Measurements from ENCODE around the gene NUDT13. TPM values are rescaled to one million over a fixed set of nuclear protein-coding genes. Genes with fewer than 3 reads are reported as not detected.

Gene NUDT13
- total RNA-seq, 1 experiment from 2014 or later: 1.8 TPM

DNA sequence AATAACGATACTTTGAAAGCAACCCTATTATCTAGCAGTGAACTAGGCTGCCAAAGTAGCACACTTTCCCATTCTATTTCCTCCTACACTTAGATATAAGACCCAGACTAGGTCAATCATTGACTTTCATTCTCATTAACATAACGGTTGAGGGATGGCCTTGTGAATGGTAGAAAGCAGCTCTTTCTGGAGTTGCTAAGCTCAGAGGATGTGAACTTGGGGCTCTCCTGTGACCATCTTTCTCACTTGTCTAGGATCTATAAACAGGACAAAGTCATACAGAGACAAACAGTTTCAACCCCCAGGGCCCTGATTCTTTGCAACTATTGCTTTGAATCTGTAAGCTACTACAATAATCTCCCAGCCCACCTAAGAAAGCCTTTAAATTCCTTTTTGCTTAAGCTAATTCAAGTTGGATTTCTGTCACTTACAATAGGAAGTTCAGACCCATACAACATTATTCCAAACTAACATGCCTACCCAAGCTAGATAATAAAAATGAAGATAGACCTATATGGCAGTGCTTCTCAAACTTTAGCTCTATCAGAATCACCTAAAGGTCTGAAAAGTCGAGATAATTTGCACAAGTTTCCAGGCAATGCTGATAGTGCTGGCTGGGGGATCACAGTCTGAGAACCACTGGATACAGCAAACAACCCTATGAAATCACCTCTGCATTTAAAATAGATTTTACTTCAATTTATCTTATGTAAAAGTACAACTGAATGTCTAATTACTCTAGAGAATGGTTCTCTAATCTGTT is 30.3 kb upstream of the NUDT13 start:
- Mint-ChIP-seq H3K27ac (ENCODE audit: low read depth, unreplicated experiment) (no peak overlapping the region), H3K4me1 (ENCODE audit: insufficient read depth, unreplicated experiment) (peaks cover 19% of the 10 kb centered on the region), H3K27me3 (ENCODE audit: insufficient read depth, unreplicated experiment) (no peaks in the 10 kb centered on the region), H3K9me3 (ENCODE audit: unreplicated experiment) (no peaks in the 10 kb centered on the region), H3K36me3 (ENCODE audit: insufficient read depth, unreplicated experiment) (no peaks in the 10 kb centered on the region), H3K4me3 (ENCODE audit: unreplicated experiment) (no peak overlapping the region)
- ChIA-PET CTCF (interaction anchor here (1.3 to 3.0 kb wide), 2 partner anchors 16 to 18 kb away, joined by 4 to 7 read pairs; no protein-coding TSS in a partner anchor), POLR2A (interaction anchor here (0.6 to 2.4 kb wide), 4 partner anchors 12 to 64 kb away, joined by 3 to 8 read pairs (median 4); partner anchors contain the start of gene NUDT13)
- no TSS peak for BruUV-seq (replicated peaks)
- TF ChIP-seq, protein P1, sequence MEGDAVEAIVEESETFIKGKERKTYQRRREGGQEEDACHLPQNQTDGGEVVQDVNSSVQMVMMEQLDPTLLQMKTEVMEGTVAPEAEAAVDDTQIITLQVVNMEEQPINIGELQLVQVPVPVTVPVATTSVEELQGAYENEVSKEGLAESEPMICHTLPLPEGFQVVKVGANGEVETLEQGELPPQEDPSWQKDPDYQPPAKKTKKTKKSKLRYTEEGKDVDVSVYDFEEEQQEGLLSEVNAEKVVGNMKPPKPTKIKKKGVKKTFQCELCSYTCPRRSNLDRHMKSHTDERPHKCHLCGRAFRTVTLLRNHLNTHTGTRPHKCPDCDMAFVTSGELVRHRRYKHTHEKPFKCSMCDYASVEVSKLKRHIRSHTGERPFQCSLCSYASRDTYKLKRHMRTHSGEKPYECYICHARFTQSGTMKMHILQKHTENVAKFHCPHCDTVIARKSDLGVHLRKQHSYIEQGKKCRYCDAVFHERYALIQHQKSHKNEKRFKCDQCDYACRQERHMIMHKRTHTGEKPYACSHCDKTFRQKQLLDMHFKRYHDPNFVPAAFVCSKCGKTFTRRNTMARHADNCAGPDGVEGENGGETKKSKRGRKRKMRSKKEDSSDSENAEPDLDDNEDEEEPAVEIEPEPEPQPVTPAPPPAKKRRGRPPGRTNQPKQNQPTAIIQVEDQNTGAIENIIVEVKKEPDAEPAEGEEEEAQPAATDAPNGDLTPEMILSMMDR (IDR thresholded peaks at IDR 0.05; ENCODE audit: unreplicated experiment): no peak
- intact Hi-C loops (cut with micrococcal nuclease): no loop called here
- no peak for DNase-seq (ENCODE audit: unreplicated experiment)

DNA sequence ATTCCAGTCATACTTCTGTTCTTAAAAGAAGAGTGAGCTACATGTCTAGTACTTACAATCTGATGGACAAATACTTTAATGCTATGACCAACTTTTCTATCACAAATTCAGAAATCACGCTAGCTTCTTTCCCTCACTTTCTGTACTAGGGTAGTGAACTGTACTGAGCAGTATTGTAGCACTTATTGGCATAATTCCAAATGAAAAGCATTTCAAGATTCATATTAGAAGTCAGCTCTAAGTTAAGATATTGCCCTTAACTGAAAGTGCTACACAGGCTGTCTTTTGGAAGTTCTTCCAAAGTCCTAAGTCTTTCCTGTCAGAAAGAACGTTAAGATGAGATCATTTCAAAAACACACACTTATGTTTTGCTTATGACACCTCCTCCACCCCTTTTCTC is 27.0 kb upstream of the NUDT13 start:
- BruUV-seq (replicated peaks): no TSS peak
- DNase-seq (ENCODE audit: unreplicated experiment): no peak
- intact Hi-C loops (cut with micrococcal nuclease): no loop called here
- peak overlapping the region; percentile 41 for H3K27ac Mint-ChIP-seq (ENCODE audit: low read depth, unreplicated experiment)
- H3K27me3 Mint-ChIP-seq (ENCODE audit: insufficient read depth, unreplicated experiment): no peaks in the 10 kb centered on the region
- peaks cover 18% of the 10 kb centered on the region for H3K4me1 Mint-ChIP-seq (ENCODE audit: insufficient read depth, unreplicated experiment)
- ChIA-PET POLR2A (interaction anchor here (0.5 to 3.6 kb wide), 3 partner anchors 9 to 24 kb away, joined by 6 to 37 read pairs (median 6); partner anchors contain the start of gene P4HA1), CTCF (interaction anchor here (2.0 kb wide), 1 partner anchor 22 kb away, joined by 4 read pairs; no protein-coding TSS in a partner anchor)
- H3K9me3 Mint-ChIP-seq (ENCODE audit: unreplicated experiment): no peaks in the 10 kb centered on the region
- H3K36me3 Mint-ChIP-seq (ENCODE audit: insufficient read depth, unreplicated experiment): peaks cover 9% of the 10 kb centered on the region
- TF ChIP-seq, protein P1 (IDR thresholded peaks at IDR 0.05; ENCODE audit: unreplicated experiment): no peak
- H3K4me3 Mint-ChIP-seq (ENCODE audit: unreplicated experiment): no peak overlapping the region

DNA sequence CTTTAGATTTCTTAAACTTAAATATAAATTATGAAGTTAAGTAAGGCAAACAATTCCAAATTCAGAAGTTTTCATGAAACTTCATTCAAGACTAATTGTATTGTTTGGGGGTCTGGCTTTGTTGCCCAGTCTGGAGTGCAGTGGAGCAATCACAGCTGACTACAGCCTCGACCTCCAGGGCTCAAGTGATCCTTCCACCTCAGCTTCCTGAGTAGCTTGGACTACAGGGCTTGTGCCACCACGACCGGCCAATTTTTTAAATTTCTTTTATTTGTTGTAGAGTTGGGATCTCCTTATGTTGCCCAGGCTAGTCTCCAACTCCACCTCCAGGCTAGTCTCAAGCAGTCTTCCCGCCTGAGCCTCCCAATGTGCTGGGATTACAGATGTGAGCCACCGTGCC is 26.0 kb upstream of the NUDT13 start:
- TF ChIP-seq, protein P1 (IDR thresholded peaks at IDR 0.05; ENCODE audit: unreplicated experiment): no peak
- ChIA-PET CTCF (interaction anchor here (0.6 to 2.0 kb wide), 3 partner anchors 11 to 23 kb away, joined by 3 to 4 read pairs (median 4); no protein-coding TSS in a partner anchor), POLR2A (interaction anchor here (0.6 to 3.6 kb wide), 3 partner anchors 8 to 11 kb away, joined by 5 to 37 read pairs (median 6); partner anchors contain the start of gene P4HA1)
- Mint-ChIP-seq H3K4me3 (ENCODE audit: unreplicated experiment) (no peak overlapping the region), H3K27me3 (ENCODE audit: insufficient read depth, unreplicated experiment) (no peaks in the 10 kb centered on the region), H3K9me3 (ENCODE audit: unreplicated experiment) (no peaks in the 10 kb centered on the region), H3K36me3 (ENCODE audit: insufficient read depth, unreplicated experiment) (peaks cover 9% of the 10 kb centered on the region), H3K4me1 (ENCODE audit: insufficient read depth, unreplicated experiment) (peaks cover 22% of the 10 kb centered on the region), H3K27ac (ENCODE audit: low read depth, unreplicated experiment) (no peak overlapping the region)
- no TSS peak for BruUV-seq (replicated peaks)
- DNase-seq (ENCODE audit: unreplicated experiment): no peak
- intact Hi-C loops (cut with micrococcal nuclease): no loop called here

DNA sequence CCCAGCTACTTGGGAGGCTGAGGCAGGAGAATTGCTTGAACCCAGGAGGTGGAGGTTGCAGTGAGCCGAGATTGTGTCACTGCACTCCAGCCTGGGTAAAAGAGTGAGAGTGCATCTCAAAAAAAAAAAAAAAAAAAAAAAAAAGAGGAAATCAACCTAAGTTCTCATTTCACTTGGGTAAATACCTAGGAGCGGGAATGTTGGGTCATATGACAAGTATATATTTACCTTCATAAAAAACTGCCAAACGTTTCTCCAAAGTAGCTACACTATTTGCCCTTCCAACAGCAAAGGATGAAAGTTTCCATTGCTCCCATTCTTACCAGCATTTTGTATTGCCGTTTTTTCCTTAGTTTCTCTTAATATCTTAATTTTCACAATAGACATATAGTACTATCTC is 23.4 kb upstream of the NUDT13 start:
- intact Hi-C loops (cut with micrococcal nuclease): no loop called here
- CTCF ChIA-PET: interaction anchor here (0.6 kb wide), 1 partner anchor 9 kb away, joined by 3 read pairs; no protein-coding TSS in a partner anchor
- H3K4me3 Mint-ChIP-seq (ENCODE audit: unreplicated experiment): no peak overlapping the region

More for the DNA sequence above, 23.4 kb upstream of the NUDT13 start:
- no peaks in the 10 kb centered on the region for H3K27me3 Mint-ChIP-seq (ENCODE audit: insufficient read depth, unreplicated experiment)
- BruUV-seq (replicated peaks): no TSS peak
- TF ChIP-seq, protein P1 (IDR thresholded peaks at IDR 0.05; ENCODE audit: unreplicated experiment): no peak
- no peak overlapping the region for H3K27ac Mint-ChIP-seq (ENCODE audit: low read depth, unreplicated experiment)
- POLR2A ChIA-PET: interaction anchor here (2.0 kb wide), 1 partner anchor 9 kb away, joined by 11 read pairs; no protein-coding TSS in a partner anchor
- no peaks in the 10 kb centered on the region for H3K9me3 Mint-ChIP-seq (ENCODE audit: unreplicated experiment)
- H3K36me3 Mint-ChIP-seq (ENCODE audit: insufficient read depth, unreplicated experiment): peaks cover 12% of the 10 kb centered on the region
- peaks cover 22% of the 10 kb centered on the region for H3K4me1 Mint-ChIP-seq (ENCODE audit: insufficient read depth, unreplicated experiment)
- no peak for DNase-seq (ENCODE audit: unreplicated experiment)

Measured in MCF 10A (cell line).